Measurements from ENCODE around the gene FLVCR2. TPM values are rescaled to one million over a fixed set of nuclear protein-coding genes. Genes with fewer than 3 reads are reported as not detected.

FLVCR2 gene
- total RNA-seq, 1 donor from 2014 or later = 3.1 TPM

DNA sequence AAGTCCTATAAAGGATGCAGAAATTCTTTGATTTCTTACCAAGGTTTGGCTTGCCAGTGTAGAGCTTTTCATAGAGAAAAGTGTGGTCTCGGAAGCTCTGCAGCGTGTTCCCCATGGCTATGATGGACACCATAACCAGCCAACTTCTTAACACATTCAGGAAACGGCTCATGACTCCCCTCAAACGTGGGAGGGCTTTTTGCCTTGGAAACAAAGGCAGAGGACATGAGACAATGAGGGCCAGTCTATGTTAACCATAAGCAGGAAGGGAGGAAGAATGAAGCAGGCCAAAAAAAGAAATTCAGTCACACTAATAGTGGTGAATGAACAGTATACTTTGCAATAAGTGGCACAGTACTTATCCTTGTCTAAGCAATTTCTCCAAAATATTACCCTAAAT is 78.9 kb downstream of the FLVCR2 start:
- TF ChIP-seq, protein P1, sequence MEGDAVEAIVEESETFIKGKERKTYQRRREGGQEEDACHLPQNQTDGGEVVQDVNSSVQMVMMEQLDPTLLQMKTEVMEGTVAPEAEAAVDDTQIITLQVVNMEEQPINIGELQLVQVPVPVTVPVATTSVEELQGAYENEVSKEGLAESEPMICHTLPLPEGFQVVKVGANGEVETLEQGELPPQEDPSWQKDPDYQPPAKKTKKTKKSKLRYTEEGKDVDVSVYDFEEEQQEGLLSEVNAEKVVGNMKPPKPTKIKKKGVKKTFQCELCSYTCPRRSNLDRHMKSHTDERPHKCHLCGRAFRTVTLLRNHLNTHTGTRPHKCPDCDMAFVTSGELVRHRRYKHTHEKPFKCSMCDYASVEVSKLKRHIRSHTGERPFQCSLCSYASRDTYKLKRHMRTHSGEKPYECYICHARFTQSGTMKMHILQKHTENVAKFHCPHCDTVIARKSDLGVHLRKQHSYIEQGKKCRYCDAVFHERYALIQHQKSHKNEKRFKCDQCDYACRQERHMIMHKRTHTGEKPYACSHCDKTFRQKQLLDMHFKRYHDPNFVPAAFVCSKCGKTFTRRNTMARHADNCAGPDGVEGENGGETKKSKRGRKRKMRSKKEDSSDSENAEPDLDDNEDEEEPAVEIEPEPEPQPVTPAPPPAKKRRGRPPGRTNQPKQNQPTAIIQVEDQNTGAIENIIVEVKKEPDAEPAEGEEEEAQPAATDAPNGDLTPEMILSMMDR (IDR thresholded peaks at IDR 0.05; ENCODE audit: insufficient read depth, low read depth, low read length) = no peak
- TF ChIP-seq EZH2 (IDR thresholded peaks at IDR 0.05; ENCODE audit: insufficient read depth, low read length) = no peak
- Histone ChIP-seq H3K4me1 (ENCODE audit: insufficient read depth, low read length) (no peaks in the 10 kb centered on the region), H3K9me3 (ENCODE audit: insufficient read depth, low read depth, low read length) (no peaks in the 10 kb centered on the region), H3K27me3 (ENCODE audit: insufficient read depth, low read length) (no peaks in the 10 kb centered on the region), H4K20me1 (ENCODE audit: insufficient read depth, low read length) (peaks cover 3% of the 10 kb centered on the region), H2AFZ (ENCODE audit: low read depth, low read length) (no peak overlapping the region), H3K9ac (ENCODE audit: low read length) (no peak overlapping the region), H3K4me2 (ENCODE audit: low read length) (no peak overlapping the region), H3K27ac (ENCODE audit: low read depth, low read length) (no peak overlapping the region), H3K79me2 (ENCODE audit: insufficient read depth, low read length) (peaks cover 25% of the 10 kb centered on the region), H3K36me3 (ENCODE audit: insufficient read depth, low read length) (peaks cover 5% of the 10 kb centered on the region), H3K4me3 (ENCODE audit: insufficient read depth, low read depth, low read length) (no peak overlapping the region)
- DNase-seq (ENCODE audit: low read depth) = no peak
- no peak overlapping the region for H3K27ac Mint-ChIP-seq (ENCODE audit: unreplicated experiment)
- no peak overlapping the region for H3K4me3 Mint-ChIP-seq (ENCODE audit: unreplicated experiment)
- H3K4me1 Mint-ChIP-seq (ENCODE audit: low read depth, unreplicated experiment) = peaks cover 11% of the 10 kb centered on the region
- peaks cover 7% of the 10 kb centered on the region for H3K36me3 Mint-ChIP-seq (ENCODE audit: low read depth, unreplicated experiment)
- FAIRE-seq = no peak
- H3K9me3 Mint-ChIP-seq (ENCODE audit: unreplicated experiment) = no peaks in the 10 kb centered on the region
- H3K27me3 Mint-ChIP-seq (ENCODE audit: low read depth, unreplicated experiment) = no peaks in the 10 kb centered on the region

DNA sequence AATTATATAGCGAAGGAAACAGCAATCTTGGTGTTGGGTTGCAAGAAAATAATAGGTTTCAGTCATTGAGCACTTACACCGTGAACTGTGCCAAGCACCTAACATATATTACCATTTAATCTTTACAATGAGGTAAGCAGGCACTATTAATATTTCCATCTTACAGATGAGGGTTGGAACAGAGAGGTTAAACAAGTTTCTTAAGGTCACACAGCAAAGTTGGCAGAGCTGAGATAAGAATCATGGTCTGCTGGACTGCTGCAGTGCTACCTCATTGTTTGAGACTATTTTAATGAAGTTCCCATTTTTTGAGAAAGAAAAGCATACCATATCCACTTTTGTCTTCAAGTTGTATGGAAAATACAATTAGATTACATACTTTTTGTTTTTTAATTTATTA is 80.5 kb downstream of the FLVCR2 start:
- Histone ChIP-seq H3K36me3 (ENCODE audit: insufficient read depth, low read length) (peaks cover 10% of the 10 kb centered on the region), H3K9ac (ENCODE audit: low read length) (no peak overlapping the region), H2AFZ (ENCODE audit: low read depth, low read length) (no peak overlapping the region), H3K4me3 (ENCODE audit: insufficient read depth, low read depth, low read length) (no peak overlapping the region), H3K79me2 (ENCODE audit: insufficient read depth, low read length) (peaks cover 36% of the 10 kb centered on the region), H3K27ac (ENCODE audit: low read depth, low read length) (no peak overlapping the region), H3K27me3 (ENCODE audit: insufficient read depth, low read length) (no peaks in the 10 kb centered on the region), H3K4me2 (ENCODE audit: low read length) (no peak overlapping the region), H3K4me1 (ENCODE audit: insufficient read depth, low read length) (no peaks in the 10 kb centered on the region), H3K9me3 (ENCODE audit: insufficient read depth, low read depth, low read length) (no peaks in the 10 kb centered on the region), H4K20me1 (ENCODE audit: insufficient read depth, low read length) (no peaks in the 10 kb centered on the region)
- DNase-seq (ENCODE audit: low read depth) (no peak), FAIRE-seq (no peak)
- H3K9me3 Mint-ChIP-seq (ENCODE audit: unreplicated experiment) = no peaks in the 10 kb centered on the region
- peaks cover 17% of the 10 kb centered on the region for H3K4me1 Mint-ChIP-seq (ENCODE audit: low read depth, unreplicated experiment)
- H3K36me3 Mint-ChIP-seq (ENCODE audit: low read depth, unreplicated experiment) = peaks cover 5% of the 10 kb centered on the region
- H3K4me3 Mint-ChIP-seq (ENCODE audit: unreplicated experiment) = no peak overlapping the region
- no peaks in the 10 kb centered on the region for H3K27me3 Mint-ChIP-seq (ENCODE audit: low read depth, unreplicated experiment)
- TF ChIP-seq, protein P1 (IDR thresholded peaks at IDR 0.05; ENCODE audit: insufficient read depth, low read depth, low read length) = no peak
- no peak for TF ChIP-seq EZH2 (IDR thresholded peaks at IDR 0.05; ENCODE audit: insufficient read depth, low read length)
- H3K27ac Mint-ChIP-seq (ENCODE audit: unreplicated experiment) = peak overlapping the region; percentile 53

DNA sequence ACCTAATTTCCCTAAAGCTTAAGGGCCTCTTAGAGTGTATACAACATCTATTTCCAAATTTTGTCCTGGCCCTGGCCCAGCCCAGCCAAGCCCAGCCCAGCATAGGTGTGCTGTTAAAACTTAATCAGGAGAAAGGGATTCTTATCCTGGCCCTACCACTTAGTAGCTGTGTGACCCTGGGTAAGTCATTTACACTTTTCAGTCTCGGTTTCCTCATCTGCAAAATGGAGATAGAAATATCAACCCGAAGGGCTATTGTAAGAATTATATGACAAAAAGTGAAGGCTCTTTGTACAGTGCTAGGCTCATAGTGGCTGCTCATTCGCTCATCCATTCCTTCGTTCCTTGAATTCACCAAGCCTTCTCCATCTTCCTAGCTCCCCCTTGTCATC is 81.8 kb downstream of the FLVCR2 start:
- Mint-ChIP-seq H3K9me3 (ENCODE audit: unreplicated experiment) (no peaks in the 10 kb centered on the region), H3K27me3 (ENCODE audit: low read depth, unreplicated experiment) (no peaks in the 10 kb centered on the region), H3K4me3 (ENCODE audit: unreplicated experiment) (peak overlapping the region; percentile 100), H3K4me1 (ENCODE audit: low read depth, unreplicated experiment) (peaks cover 14% of the 10 kb centered on the region), H3K27ac (ENCODE audit: unreplicated experiment) (peak overlapping the region; percentile 72), H3K36me3 (ENCODE audit: low read depth, unreplicated experiment) (peaks cover 2% of the 10 kb centered on the region)
- Histone ChIP-seq H3K36me3 (ENCODE audit: insufficient read depth, low read length) (peaks cover 10% of the 10 kb centered on the region), H3K27ac (ENCODE audit: low read depth, low read length) (peak overlapping the region; percentile 81), H3K27me3 (ENCODE audit: insufficient read depth, low read length) (no peaks in the 10 kb centered on the region), H3K4me2 (ENCODE audit: low read length) (peak overlapping the region; percentile 91), H3K4me1 (ENCODE audit: insufficient read depth, low read length) (no peaks in the 10 kb centered on the region), H3K9ac (ENCODE audit: low read length) (peak overlapping the region; percentile 88), H3K4me3 (ENCODE audit: insufficient read depth, low read depth, low read length) (peak overlapping the region; percentile 87), H3K79me2 (ENCODE audit: insufficient read depth, low read length) (peaks cover 36% of the 10 kb centered on the region), H4K20me1 (ENCODE audit: insufficient read depth, low read length) (no peaks in the 10 kb centered on the region), H2AFZ (ENCODE audit: low read depth, low read length) (peak overlapping the region; percentile 75), H3K9me3 (ENCODE audit: insufficient read depth, low read depth, low read length) (no peaks in the 10 kb centered on the region)
- TF ChIP-seq, protein P1 (IDR thresholded peaks at IDR 0.05; ENCODE audit: insufficient read depth, low read depth, low read length) = no peak
- no peak for TF ChIP-seq EZH2 (IDR thresholded peaks at IDR 0.05; ENCODE audit: insufficient read depth, low read length)
- DNase-seq (ENCODE audit: low read depth) = no peak
- FAIRE-seq = no peak
